ENCODE data around the gene PCDH9.

Gene PCDH9

GRCh38 chr13:67015976-67016600 is 214.0 kb downstream of the PCDH9 start:
- DNase-seq (ENCODE audit: low read depth): no peak
- no peak overlapping the region for H3K4me3 ChIP-seq (ENCODE audit: low read depth, low read length)
- no peak for TF ChIP-seq CTCF (conservative IDR thresholded peaks at IDR 0.05; ENCODE audit: low read depth, low read length)

GRCh38 chr13:67014399-67014798 is 215.7 kb downstream of the PCDH9 start:
- no peak for TF ChIP-seq CTCF (conservative IDR thresholded peaks at IDR 0.05; ENCODE audit: low read depth, low read length)
- H3K4me3 ChIP-seq (ENCODE audit: low read depth, low read length): no peak overlapping the region

GRCh38 chr13:67013709-67014108 is 216.4 kb downstream of the PCDH9 start:
- no peak overlapping the region for H3K4me3 ChIP-seq (ENCODE audit: low read depth, low read length)
- DNase-seq (ENCODE audit: low read depth): no peak
- no peak for TF ChIP-seq CTCF (conservative IDR thresholded peaks at IDR 0.05; ENCODE audit: low read depth, low read length)

More at GRCh38 chr13:67014399-67014798, 215.7 kb downstream of the PCDH9 start:
- DNase-seq (ENCODE audit: low read depth): no peak

- no peak overlapping the region for H3K4me3 ChIP-seq (ENCODE audit: low read depth, low read length)
- DNase-seq (ENCODE audit: low read depth): no peak
- TF ChIP-seq CTCF (conservative IDR thresholded peaks at IDR 0.05; ENCODE audit: low read depth, low read length): no peak
Observed at GRCh38 chr13:67008075-67008668, 222.0 kb downstream of the PCDH9 start.

GRCh38 chr13:67004511-67004910 is 225.6 kb downstream of the PCDH9 start:
- H3K4me3 ChIP-seq (ENCODE audit: low read depth, low read length): no peak overlapping the region
- TF ChIP-seq CTCF (conservative IDR thresholded peaks at IDR 0.05; ENCODE audit: low read depth, low read length): no peak

GRCh38 chr13:67003743-67004142 is 226.4 kb downstream of the PCDH9 start:
- no peak for TF ChIP-seq CTCF (conservative IDR thresholded peaks at IDR 0.05; ENCODE audit: low read depth, low read length)
- no peak overlapping the region for H3K4me3 ChIP-seq (ENCODE audit: low read depth, low read length)
- DNase-seq (ENCODE audit: low read depth): no peak

More at GRCh38 chr13:67004511-67004910, 225.6 kb downstream of the PCDH9 start:
- DNase-seq (ENCODE audit: low read depth): no peak

GRCh38 chr13:67001363-67001762 is 228.8 kb downstream of the PCDH9 start:
- no peak for DNase-seq (ENCODE audit: low read depth)
- no peak for TF ChIP-seq CTCF (conservative IDR thresholded peaks at IDR 0.05; ENCODE audit: low read depth, low read length)

More at GRCh38 chr13:67001363-67001762, 228.8 kb downstream of the PCDH9 start:
- H3K4me3 ChIP-seq (ENCODE audit: low read depth, low read length): no peak overlapping the region
